ENCODE results near the gene ELP5.

The ELP5 gene

DNA sequence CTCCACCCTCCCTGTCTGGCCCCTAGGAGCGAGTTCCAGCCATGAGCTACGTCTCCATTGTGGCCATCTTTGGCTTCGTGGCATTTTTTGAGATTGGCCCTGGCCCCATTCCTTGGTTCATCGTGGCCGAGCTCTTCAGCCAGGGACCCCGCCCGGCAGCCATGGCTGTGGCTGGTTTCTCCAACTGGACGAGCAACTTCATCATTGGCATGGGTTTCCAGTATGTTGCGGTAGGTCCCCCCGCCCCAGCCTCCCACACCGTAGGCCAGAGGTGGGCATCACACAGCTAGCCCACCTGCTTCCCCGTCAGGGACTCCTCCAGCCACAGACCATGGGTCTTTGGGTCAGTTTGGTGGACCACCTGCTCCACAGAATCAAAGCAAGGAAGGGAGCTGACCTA lies 33.7 kb downstream of the ELP5 start:
- DNase-seq (ENCODE audit: low read depth), result no peak

DNA sequence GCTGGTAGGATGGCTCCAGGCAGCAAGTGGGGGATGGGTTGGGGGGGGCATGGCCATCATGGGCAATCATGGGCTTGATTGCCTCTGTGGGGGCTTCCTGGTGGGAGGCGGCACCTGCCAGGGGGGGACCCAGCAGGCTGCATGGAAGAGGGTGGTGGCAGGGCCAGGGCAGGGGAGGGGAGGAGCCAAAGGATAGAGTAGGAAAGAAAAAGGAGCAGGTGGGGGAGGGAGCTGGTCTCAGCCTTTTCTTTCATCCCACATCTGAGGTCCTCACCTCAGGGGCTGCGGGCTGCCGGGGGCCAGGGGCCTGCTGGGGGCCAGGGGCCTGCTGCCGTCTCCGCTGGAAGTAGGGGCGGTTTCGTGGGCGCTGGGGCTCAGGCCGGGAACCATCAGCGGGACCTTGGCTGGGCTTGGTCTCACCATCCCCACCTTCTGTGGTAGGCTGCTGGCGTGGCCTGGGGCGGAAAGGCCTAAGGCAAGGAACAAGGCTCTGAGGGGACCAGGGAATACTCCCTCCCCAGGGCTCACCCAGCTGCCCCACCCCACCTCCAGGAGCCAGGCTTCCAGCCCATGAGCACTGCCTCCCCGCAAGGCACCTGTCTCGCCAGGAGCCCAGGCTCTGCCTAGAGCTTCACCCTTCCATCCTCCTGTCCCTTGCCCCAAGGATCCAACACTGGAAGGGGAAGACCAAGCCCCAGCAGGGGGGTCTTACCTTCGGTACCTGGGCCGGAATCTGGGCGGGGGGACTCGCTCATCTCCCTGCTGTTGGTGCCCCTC lies 37.4 kb downstream of the ELP5 start:
- DNase-seq (ENCODE audit: low read depth), result no peak

DNA sequence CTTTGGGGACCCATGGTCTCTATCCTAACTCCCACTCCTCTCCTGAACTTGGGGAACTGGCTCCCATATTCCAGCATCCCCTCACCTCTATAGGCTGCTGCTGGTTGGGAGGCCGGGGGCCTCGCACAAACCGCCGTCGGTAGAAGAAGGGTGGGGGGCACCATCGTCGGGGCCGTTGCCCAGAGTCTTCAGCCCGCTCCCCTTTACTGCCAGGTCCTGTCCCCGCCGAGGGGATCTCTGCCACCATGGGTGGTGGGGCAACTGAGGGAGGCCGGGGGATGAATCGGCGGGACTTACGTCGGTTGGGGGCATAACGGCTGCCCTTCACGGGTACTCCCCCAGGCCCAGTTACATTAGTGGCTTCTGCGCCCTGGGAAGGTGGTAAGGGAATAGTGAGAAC lies 38.2 kb downstream of the ELP5 start:
- no peak for DNase-seq (ENCODE audit: low read depth)

DNA sequence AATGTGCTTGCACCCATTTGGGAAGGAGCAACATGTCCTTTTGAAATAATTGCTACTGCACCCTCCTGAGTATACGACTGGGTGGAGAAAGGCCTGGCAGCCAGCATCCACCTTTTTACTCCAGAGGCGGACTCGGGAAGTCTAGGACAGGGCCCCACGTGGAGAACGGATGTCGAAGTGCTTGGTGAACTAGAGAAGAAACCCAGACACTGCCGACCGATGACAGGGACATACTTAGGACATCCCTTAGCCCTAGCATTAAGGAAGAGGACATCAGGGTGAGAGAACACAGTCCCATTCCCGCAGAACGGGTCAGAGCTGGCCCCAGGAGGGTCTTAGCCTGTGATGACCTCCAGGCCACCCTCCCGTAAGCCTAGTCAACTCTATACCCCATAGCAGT lies 38.7 kb downstream of the ELP5 start:
- DNase-seq (ENCODE audit: low read depth), result no peak

DNA sequence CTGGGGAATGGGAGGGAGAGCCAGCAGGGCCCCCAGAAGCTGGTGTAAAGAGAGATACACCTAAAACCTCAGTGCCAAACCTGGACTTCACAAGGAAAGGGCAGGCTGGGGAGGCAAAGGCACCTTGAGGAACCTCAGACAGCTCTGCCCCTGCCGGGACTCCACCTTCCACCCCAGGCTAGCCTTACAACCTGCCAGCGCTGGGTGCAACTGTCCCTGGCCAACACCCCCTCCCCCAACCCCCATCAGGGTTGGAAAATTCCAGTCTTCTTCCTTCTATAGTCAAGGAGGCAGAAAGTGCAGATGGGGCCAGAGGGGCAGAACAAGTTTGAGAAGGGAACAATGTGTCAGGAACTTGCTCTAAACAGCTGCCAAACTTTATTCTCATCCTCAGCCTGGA lies 40.2 kb downstream of the ELP5 start:
- no peak for DNase-seq (ENCODE audit: low read depth)

DNA sequence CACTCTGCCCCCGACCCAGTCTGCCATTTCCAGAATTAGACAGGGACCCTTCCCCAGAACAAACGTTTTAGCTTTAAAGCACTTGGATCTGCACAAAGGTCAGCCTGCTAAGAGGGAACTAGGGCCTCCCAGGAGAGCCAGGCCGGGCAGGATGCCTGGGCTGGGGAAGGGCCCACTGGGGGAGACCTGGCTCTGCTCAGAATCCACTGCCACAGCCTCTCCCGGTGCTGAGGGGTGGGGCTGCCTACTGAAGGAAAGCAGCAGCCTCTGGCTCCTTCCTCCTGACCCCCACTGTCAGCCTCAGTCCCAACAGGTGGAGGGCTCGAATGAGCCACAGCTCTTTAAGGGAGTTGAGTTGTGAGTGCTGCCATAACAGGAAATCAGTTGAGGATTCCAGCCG lies 40.7 kb downstream of the ELP5 start:
- DNase-seq (ENCODE audit: low read depth), result no peak

DNA sequence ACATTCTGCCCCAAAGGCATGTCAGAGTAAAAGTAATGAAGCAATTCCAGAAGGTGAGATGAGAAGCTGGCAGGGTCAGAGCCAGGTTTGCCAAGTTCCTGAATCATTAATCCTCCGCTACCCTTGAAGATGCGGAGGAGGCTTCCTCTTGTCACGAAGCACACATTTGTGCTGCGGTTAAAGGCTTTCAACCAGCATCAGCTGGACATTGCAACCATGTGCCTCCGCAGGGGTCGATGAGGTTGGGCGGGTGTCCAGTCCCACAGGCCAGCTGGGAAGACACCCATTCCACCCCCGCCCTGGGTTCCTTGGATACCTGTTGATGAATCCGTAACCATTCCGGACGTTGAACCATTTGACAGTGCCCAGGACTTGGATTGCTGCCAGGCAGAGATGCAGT lies 41.1 kb downstream of the ELP5 start:
- no peak for DNase-seq (ENCODE audit: low read depth)

DNA sequence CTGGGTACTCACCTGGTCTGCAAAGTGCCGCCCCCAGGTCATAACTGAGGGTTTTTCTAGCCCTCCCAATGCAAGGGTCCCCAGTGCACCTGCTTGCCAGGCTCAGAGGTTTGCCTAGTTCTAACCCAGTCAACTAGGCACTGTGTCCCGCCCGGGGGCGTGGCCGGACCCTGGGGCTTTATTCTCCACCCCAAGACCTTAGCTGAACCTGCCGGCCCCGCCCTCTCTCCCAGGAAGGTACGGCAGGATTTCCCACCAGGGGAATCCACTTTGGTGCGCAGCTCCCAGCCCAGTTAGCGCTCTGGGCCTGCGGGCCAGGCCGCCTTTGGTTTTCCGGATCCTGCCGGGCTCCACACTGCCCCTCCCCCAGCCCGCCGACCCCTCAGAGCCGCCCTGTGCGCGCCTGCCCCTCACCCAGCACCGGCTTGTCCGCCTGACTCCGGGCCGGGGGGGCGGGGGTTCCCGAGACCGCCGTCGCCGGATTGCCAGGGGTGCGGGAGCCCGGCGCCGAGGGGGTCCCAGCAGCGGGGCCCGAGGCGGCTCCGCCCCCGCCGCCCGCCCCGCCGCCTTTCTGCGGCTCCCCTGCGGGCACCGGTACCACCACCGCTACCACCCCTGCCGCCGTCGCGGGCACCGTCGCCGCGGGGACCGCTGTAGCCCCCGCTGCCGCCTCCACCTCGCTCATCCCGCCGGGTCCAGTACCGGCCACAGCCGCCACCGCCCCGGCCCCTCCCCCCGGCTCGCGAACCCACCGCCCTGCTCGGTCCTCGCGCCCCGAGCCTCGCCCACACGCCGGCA lies 42.0 kb downstream of the ELP5 start:
- no peak for DNase-seq (ENCODE audit: low read depth)

DNA sequence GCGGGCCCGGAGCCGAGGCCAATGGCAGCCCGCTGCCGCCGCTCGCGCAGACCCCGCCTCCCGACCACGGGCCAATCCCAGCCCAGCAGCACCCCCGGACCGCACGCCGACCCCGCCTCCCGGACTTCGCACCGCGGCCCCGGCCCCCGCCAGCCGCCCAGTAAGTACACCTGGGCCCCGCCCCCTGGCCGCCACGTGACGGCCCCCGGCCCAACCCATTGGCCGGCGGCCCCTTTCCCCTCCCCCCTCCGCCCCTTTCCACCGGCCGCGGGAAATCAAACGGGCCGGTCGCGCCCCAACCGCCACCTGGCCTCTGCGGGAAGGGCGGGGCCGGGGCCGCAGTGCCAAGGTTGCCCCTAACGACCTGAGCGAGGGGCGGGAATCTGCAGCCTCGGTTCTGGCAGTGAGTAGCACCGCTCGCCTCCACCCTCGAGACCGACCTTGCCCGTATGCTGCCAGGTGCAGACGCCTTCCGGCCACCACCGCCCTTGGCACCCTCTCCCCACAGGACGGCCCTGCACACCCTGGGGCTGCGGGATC lies 42.7 kb downstream of the ELP5 start, which contains the start of gene YBX2:
YBX2 (minus strand) TSS at position 26 of the 540 bp plus-strand sequence. CDS start 139 bp downstream, outside the sequence.
- DNase-seq (ENCODE audit: low read depth), result peak; percentile 44

DNA sequence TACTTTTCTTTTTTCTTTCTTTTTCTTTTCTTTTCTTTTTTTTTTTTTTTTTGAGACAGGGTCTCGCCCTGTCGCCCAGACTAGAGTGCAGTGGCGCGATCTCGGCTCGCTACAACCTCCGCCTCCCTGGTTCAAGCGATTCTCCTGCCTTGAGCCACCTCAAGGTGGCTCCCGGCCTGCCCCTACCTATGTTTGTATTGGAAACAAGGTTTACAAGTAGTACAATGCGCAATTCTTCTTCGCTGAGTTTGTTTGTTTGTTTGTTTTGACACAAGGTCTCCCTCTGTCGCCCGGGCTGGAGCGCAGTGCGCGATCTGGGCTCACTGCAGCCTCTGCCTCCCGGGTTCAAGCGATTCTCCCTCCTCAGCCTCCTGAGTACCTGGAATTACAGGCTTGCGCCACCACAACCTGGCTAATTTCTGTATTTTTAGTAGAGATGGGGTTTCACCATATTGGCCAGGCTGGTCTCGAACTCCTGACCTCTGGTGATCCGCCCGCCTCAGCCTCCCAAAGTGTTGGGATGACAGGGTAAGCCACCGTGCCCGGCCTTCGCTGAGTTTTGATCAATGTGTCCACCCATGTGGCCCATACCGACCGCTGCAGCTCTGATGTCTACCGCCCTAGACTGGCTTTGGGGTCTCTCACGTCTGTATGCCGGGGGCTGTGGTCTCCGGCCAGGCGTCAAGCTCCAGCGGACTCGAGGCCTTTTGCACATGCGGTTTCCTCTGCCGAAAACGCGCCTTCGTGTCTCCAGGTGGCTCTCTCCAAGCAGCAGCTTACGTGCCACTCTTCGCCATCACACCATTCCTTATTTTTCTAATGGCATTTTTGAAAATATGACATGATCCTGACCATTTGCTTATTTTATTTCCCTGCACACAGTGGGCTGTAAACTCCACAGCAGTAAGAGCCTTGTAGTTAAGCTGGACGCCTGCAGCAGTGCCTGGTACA lies 43.5 kb downstream of the ELP5 start:
- DNase-seq (ENCODE audit: low read depth), result no peak

DNA sequence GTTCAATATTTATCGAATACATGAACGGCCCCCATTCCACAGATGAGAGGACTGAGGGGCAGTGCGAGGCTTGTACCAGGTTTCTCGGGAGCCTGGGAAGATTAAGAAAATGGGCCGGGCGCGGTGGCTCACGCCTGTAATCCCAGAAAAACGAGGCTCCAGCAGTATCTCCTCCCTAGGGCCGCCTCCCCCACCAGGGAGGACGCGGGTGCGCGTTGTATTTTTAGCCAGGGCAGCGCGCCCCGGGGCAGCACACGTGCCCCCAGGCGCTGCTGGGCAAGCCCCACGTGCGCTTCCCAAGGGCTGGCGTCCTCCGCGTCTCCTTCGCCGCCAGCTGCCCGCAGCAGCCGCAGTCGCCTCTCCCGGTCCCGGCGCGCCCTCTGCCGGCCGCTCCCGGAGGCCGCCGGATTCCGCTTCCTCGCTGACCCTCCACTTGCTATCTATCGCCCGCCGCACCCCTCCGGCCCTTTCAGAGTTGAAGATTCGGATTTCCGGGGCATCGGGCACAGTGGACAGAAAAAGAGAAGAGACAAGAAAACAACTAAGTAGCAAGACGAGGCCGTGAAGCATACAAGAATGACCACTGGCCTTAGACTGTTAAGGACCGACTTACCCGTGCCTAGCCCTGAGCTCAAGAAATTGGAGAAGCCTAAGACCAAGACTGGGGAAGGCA lies 44.3 kb downstream of the ELP5 start:
- DNase-seq (ENCODE audit: low read depth), result peak; percentile 59

DNA sequence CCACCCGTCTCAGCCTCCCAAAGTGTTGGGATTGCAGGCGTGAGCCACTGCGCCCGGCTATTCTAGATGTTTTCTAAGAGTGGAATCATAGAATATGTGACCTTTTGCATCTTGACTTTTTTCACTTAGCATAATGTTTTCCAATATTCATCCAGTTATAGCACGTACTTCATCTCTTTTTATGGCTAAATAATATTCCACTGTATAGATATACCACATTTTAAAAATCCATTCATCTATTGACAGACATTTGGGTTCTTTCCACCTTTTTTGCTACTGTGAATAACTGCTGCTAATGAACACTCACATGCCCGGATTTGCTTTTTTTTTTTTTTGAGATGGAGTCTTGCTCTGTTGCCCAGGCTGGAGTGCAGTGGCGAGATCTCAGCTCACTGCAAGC lies 52.2 kb downstream of the ELP5 start:
- DNase-seq (ENCODE audit: low read depth), result no peak

DNA sequence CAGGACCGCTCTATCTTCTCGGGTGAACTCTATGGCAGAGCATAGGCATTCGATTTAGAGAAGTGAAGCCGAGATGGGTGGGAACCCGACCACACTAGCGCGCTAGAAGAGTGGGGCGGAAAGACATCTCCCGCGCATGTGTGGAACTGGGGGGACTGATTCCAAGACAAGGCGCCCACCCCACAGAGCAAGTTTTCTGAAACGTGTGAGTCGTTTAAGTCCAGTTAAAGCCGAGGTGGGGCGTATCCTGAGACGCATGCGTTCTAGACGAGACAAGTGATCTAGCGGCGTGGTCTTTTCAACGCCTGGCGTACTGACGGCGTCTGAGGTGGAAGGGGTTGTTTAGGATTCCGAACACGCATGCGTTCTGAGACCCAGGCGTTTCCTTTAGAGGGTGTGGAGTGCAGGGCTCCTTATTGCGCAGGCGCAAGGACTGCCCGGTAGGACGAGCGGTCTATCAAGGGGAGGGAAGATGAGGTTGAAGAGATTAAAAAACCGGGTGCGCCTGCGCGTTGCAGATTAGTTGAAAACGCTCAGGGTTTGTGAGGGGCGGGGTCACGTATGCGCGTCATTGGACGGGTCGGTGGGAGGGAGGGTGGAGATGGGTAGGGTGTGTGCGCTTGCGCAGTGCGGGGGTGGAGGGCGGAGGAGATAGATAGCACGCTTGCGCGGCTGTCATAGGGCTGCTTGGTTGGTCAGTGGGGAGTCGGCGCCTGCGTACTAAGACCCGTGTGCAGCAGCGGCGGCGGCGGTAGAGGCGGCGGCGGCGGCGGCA lies 55.1 kb downstream of the ELP5 start, which contains the start of gene EIF5A:
EIF5A (plus strand) TSS at position 718 of the 775 bp plus-strand sequence. CDS start 2,008 bp downstream, outside the sequence.
- peak; percentile 100 for DNase-seq (ENCODE audit: low read depth)

DNA sequence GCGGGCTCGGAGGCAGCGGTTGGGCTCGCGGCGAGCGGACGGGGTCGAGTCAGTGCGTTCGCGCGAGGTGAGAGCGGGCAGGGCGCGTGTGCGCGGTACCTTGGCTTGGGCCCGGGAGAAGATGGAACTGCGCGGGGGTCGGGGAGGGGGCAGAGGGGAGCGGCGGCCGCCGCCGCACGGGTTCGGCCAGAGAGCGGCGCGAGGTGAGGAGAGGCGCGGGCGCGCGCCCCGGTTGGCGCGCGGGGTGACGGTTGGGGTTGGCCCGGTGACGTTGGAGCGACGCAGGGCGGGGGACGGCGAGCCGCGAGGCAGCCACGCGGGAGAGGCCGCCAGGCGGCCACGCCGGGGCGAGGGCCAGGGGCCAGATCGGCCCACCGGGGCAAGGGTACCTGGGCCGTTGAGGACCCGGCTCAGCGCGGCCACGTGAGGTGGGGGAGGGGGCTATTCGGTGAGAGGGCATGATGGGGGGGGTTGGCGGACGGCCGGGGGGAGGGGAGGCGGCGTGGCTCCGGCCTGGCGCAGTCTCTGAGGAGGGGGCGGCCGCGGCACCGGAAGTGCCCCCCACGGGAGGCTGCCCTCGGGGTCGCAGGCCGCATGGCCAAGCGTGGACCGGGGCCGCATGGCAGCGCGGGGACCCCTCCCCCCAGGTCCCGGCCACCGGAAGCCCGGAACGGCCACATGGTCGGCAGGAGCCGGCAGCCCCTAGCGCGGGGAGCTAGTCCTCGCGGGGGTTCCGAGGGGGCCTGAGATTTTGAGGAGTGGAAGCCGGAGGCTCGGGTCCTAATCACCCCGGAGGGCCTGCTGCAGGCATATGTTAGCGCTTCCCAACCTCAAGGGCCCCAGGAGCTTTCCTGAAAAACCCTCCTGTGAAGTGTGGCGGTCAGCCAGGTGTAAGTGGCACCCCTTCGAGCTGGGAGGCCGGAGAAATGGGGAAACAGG lies 55.9 kb downstream of the ELP5 start:
- no peak for DNase-seq (ENCODE audit: low read depth)

DNA sequence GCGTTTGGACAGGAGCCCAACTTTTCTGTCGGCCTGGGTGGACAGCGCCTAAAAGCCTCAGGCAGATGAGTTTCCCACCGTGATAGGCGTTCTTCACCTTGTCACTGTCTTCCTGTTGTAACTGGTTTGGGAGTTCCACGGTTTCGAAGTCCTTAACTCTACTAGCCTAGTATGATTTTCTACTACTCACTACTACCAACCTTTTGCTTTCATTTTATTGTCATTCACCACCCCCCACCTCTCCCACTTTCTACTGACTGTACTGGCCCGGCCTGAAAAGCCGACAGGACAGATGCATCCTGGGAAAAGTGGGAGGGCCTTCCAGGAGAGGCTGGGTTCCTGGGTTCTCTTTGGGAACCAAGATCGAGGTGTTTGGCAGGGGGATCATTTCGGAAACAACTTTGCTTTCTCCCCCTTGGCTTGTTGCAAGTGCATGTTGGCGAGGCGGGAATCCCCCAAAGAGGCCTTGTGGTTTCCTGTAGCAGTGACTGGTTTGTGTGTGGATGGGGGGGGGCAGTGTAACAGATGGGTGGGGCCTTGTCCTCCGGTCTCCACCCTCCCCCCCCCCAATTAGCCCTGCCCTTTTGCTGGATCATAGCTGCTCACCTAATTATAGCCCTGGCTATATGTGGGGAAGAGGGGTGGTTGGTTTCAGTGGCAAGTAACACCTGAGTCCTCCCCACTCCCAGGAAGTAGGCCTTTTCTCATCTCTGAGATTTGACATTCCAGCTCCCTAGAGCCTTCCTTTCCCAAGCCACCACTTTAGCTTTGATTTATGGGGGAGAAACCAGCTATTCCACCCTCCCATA lies 56.8 kb downstream of the ELP5 start:
- peak; percentile 55 for DNase-seq (ENCODE audit: low read depth)

Measured in stimulated activated CD8-positive, alpha-beta memory T cell treated with anti-CD3 and anti-CD28 coated beads, Interleukin-15, amount 100 ng/mL, for 24 hours (primary cell).